Activated CD4-positive, alpha-beta T cell treated with anti-CD3 and anti-CD28 coated beads for 4 hours (primary cell): ENCODE data around the gene NEK11.
"Not testable (repeated sequence)": the region's sequence is repeated elsewhere in the genome, so short reads cannot be mapped to it uniquely, and the experiment has no call there.

Source experiments
- DNase-seq, 2 donors: peaks; one replicate each; pipeline ENCODE4 v3.0.0-alpha.2; 2020

NEK11 gene

GRCh38 chr3:131317667-131318066, 291.0 kb downstream of the NEK11 start:
- no peak for DNase-seq

DNA sequence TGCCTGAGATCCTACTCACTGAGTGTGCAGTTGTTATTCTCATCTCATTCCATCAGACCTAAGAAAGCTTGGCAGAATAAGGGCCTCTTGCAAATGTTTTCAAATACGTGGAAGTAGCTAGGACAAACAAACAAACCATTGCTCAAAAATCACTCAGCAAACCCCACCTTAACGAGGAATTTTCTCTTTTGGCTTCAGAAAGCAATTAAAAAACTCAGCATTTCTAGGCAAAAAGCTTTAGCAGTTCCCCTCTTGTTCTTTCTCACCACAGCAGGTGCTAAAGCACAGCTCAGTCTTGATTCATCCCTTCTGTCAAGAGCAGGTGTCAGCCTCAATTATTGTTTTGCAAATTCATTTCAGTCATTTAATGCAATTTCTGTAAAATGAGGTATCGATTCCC, 296.3 kb downstream of the NEK11 start:
- DNase-seq: no peak

DNA sequence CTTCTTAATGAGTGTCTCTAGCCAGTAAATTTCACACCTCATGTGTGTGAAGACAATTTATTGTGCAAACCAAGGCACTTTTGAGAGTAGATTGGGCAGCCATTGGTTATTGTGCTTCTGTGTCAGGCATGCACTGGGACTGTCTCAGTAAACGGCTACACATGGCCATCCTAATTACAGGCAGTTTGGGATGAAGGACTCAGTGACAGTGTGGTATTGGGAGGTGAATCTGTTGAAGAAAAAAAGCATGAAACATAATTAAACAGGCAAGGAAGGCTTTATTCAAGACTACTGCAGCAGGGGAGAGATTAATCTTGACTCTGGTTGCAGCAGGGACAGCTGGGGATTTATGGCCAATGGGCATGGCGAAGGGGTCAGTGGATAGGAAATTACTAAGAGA, 297.1 kb downstream of the NEK11 start:
- no peak for DNase-seq

DNA sequence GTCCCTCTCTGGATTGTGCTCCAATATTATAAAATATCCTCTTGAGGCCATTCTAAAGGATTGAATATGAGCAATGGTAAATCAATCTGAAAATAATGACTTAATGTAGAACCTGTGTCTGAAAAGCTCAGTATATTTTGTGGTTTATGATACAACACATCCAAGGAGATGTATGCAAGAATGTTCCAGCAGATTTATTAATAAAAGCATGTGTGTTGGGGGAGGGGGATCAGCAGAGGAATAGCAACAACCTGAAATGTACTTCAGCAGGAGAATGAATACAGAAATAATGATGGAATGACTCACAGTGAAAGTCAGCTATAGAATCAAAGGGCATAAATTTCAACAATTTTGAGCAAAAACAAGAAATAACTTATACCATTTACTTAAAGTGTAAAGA, 298.2 kb downstream of the NEK11 start:
- DNase-seq: no peak

GRCh38 chr3:131326307-131326706, 299.6 kb downstream of the NEK11 start:
- DNase-seq: no peak

DNA sequence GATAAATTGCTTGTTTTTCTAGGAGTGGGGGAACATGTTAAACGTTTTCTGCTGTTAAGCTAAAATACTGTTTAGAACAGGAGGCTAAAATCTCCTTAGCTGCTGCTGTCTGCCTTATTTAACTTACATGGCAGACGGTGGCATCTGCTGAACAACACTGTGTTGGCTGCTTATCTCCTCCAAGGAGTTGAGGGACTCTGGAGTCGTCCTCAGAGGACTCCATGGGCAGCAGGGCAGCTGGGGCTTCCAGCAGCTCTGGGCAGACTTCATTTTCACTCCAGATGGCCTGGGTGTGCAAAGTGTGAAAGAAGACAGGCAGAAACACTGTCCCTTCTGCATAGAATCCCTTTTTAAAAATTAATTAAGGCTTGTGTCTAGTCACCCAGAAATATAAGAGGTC, 302.0 kb downstream of the NEK11 start:
- no peak for DNase-seq

DNA sequence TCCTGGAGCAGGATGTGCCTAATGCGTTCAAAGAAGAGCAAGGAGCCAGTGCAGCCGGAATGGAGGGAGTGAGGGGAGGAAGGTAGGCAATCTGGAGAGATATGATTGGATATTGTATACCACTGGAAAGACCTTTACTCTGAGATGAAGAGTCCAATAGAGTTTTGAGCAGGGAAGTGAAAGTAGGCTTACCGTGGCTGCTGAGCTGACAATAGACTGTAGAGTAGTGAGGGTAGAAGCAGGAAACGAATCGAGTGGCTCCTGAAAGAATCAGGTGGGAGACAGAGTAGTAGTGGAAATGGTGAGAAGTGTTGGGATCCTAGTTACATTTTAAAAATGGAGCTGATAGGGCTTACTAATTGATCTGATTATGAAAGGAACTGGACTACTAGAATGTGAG, 303.1 kb downstream of the NEK11 start:
- no peak for DNase-seq

DNA sequence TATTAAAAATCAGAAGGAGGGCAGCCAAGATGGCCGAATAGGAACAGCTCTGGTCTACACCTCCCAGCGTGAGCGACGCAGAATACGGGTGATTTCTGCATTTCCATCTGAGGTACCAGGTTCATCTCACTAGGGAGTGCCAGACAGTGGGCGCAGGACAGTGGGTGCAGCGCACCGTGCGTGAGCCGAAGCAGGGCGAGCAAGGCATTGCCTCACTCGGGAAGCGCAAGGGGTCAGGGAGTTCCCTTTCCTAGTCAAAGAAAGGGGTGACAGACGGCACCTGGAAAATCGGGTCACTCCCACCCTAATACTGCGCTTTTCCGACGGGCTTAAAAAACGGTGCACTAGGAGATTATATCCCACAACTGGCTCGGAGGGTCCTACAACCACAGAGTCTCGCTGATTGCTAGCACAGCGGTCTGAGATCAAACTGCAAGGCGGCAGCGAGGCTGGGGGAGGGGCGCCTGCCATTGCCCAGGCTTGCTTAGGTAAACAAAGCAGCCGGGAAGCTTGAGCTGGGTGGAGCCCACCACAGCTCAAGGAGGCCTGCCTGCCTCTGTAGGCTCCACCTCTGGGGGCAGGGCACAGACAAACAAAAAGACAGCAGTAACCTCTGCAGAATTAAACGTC, 304.9 kb downstream of the NEK11 start:
- DNase-seq: not testable (repeated sequence)

DNA sequence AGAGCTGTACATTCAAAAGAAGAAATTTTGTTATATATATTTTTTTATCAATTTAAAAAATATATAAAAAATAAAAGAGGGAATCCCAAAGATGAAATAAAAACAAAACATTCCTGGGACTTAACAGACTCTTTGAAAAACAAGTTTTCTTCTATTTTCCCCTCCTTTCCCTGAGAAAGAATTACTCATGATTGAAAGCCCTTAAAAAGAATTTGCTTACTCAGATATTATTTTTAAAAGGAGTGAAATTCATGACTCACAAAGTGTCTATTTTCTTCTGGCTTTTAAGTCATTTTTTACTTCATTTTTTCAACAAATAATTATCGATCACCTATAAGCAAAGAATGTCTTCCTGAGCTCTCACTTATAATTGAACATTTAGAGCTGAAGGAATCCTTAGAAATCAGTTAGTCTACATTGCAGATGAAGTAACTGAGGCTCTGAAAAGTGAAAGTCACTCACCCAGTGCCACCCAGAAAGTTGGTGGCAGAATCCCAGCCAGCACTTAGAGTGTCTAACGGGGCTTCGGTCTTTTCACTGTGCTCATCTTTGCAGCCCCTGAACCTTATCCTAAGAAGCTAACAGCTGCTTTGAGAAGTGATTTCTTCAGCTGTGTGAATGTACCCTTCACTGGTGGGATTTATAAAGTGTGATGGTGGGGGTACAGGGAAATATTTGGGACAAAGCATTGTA, 312.4 kb downstream of the NEK11 start:
- DNase-seq: no peak

GRCh38 chr3:131341761-131342160, 315.1 kb downstream of the NEK11 start:
- DNase-seq: no peak

DNA sequence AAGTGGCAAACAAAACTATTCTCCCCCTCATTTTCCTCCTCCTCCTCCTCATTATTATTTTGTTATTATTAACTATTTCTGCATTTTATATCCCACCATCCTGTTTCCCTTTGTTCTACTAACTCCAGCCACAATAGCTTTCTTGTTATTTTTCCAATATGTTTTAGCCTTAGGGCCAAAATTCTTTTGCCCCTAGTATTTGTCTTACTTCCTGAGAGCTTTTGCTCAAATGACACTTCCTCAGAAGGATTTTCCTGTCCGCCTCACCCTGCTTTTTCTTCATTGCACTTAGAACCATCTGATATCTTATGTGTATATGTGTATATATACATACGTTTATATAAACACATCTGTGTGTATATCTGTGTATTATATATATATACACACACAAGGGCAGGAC, 322.2 kb downstream of the NEK11 start:
- DNase-seq: no peak

DNA sequence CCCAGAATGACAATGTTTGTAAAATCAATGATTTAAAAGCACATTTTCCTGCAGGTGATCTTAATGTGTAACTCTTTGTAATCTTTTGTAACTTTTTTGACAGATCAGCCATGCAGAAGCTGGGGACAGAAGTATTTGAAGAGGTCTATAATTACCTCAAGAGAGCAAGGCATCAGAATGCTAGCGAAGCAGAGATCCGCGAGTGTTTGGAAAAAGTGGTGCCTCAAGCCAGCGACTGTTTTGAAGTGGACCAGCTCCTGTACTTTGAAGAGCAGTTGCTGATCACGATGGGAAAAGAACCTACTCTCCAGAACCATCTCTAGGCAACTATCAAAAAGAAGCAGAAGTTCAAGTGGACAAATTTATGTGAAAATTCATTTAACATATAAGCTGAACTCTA, 322.8 kb downstream of the NEK11 start:
- no peak for DNase-seq

DNA sequence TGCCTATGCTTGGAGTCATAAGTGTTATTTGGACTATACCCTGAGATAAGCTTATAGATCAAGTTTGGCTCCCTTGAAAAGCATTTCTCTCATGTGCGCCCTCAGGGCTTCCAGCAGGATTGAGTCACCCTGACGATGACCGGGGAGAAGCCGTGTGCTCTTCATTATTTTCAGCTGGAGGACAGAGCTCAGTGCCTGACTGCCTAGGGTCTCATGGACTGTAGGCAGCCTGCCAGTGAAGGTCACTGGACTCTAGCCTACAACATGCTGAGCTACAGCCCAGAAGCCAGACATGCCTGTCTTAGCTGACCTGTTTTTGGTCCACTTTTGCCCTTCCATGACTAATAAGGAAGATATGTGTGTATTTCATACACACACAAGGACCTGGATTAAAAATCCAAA, 323.3 kb downstream of the NEK11 start:
- no peak for DNase-seq

DNA sequence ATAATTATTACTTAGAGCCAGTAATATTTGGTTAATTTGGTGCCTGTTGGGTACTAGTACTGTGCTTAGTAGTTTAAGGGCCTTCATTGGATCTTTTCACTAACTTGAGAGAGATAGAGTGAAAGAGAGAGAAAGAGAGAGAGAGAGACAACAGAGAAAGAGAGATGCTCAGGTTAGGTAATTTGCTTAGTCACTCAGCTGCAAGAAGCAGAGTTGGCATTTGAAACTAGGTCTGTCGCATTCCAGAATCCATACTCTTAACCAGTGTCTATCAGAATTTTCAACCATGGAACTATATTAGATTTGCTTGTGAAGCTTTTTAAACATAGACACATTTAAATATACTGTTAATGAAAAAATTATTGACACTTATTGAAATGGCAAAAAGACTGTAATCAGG, 323.8 kb downstream of the NEK11 start:
- no peak for DNase-seq

DNA sequence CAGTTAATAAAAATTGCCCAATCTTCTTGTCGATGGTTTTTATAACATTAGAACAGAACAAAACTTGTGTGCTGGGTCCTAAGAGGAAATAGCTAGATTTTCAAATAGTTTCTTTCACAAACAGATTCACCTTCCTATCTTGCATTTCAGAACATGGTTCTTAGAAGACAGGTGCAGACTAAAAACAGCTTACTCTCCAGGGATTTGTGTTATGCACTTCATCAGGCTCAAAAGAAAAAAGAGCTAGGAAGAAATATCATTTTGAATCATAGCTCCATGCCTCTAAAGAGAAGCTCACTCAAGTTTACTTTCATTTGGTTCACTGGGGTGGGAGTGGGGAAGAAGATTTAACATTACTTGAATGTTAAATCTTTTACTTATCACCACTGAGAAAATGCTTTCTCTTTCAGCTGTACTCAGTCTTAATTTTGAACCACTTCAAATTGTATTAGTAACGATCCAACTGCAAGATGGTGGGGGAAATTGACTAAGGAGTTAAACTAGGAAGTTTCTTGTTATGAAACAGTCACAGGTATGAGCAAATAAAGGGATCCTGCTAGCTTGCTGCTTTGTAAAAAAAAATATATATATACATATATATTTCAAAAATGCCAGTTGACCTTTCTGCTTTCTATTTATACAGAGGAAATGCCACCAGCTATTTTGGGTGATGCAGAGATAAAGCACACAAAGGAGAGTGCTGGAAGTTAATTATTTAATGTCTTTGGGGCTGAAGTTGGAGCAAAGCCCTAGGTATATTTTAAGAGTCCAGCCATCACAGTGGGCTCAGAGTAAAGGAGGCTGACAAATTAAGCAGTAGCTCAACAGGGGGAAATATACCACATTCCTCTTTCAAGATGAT, 326.6 kb downstream of the NEK11 start:
- DNase-seq: no peak

DNA sequence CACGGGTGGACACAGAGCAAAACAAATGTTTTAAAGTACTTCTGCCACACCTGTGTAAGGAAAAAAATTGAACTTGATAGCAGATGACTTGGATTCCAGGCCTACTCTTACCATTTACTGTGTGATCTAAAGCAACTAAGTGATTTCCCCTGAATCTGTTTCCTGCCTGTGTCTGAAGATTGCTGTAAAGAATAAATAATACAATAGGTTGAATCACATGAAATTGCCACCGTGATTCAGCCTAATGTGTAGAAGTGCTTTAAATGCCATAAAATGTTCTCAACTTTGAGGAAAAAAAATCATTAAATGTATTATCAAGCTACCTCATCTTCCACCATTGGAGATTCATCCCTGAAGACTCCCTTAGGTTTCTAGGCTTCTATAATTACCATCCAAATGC, 327.3 kb downstream of the NEK11 start:
- DNase-seq: no peak

GRCh38 chr3:131356006-131356595, 329.4 kb downstream of the NEK11 start:
- no peak for DNase-seq

GRCh38 chr3:131357275-131357674, 330.6 kb downstream of the NEK11 start:
- no peak for DNase-seq

DNA sequence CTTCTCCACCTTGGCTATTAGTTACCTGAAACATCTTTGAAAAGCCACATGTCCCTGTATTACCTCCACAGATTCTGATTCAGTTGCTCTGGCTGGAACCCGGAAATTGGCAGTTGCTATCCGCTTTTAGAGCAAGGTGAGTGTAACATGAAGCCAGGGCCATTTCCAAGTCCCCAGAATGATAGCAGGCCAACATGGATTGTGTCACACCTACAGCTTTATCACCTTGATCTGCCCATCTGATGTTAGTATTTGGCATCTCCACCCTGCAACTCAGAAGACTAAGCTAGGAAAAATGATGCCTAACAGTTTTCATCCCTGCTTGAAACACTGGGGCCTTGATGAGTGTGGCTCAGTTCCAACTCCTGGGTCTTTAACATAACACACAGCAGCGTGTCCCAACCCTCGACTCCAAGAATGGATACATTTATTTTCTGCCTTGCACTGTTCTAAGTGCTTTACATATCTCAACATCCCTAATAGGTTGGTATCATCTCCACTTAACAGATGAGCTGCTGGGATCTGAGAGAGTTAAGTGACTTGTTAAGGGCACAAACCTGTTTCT, 333.6 kb downstream of the NEK11 start:
- no peak for DNase-seq

GRCh38 chr3:131361066-131361463, 334.4 kb downstream of the NEK11 start:
- not testable (repeated sequence) for DNase-seq

DNA sequence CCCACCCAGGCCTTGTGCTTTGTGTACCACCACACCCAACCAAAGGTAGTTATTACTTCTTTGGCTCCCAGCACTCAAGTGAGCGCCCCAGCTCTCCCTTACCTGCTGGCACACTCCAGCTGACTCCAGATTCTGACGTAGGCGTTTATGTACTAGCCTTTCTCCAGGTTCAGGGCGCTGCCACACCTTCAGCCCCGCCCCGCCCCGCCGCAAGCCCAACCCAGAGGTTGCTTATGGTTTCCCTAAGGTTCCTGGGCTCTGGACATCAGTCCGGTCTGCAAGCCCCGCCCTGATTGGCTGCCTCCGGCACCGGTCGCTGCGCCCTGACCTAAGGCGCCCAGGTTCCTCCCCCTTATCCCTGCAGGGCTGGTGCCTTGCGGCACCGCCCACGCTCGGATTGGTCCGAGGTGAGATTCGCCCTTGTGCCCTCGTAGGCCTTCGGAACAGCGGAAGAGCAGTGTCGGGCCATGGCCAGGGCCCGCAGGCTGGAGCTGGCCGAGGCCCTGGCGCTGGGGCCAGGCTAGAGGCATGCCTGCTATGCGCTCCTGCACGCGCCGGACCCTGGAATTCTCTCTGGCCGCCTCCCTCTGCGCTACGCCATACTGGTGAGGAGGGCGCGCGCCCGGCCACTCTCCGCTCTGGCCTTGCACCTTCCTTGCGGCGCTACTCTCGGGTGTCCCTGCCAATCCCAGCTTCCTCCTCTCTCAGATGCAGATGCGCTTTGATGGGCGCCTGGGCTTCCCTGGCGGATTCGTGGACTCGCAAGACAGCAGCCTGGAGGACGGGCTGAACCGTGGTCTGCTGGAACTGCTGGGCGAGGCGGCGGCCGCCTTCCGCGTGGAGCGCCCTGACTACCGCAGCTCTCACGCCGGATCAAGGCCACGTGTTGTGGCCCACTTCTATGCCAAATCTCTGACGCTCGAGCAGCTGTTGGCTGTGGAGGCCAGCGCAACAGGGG, 335.1 kb downstream of the NEK11 start:
- DNase-seq: no peak

GRCh38 chr3:131363275-131363674, 336.6 kb downstream of the NEK11 start:
- no peak for DNase-seq
